ENCODE data around the gene SLC29A1. TPM values are rescaled to one million over a fixed set of nuclear protein-coding genes. Genes with fewer than 3 reads are reported as not detected.

Gene SLC29A1
- total RNA-seq, 1 experiment from 2014 or later = 81.3 TPM

- Mint-ChIP-seq H3K4me1 (ENCODE audit: low read depth, unreplicated experiment) (peaks cover 19% of the 10 kb centered on the region), H3K9me3 (ENCODE audit: unreplicated experiment) (no peaks in the 10 kb centered on the region), H3K27me3 (ENCODE audit: insufficient read depth, unreplicated experiment) (no peaks in the 10 kb centered on the region), H3K36me3 (ENCODE audit: insufficient read depth, unreplicated experiment) (peaks cover 96% of the 10 kb centered on the region), H3K27ac (ENCODE audit: unreplicated experiment) (peak overlapping the region; percentile 2), H3K4me3 (ENCODE audit: unreplicated experiment) (peak overlapping the region; percentile 97)
- ChIA-PET CTCF (no interaction called here), POLR2A (no interaction called here)
- TF ChIP-seq CTCF (IDR thresholded peaks at IDR 0.05; ENCODE audit: insufficient read depth in 1 of 2, low read depth in 1 of 2, low read length in 1 of 2, severe bottlenecking in 1 of 2, unreplicated experiment in 1 of 2) = no peak
- Histone ChIP-seq H3K9me3 (no peaks in the 10 kb centered on the region), H3K4me3 (ENCODE audit: low read depth, low read length) (no peak overlapping the region), H3K27me3 (replicated peaks; ENCODE audit: control insufficient read depth, insufficient read depth, low read length) (no peaks in the 10 kb centered on the region), H3K4me1 (peaks cover 15% of the 10 kb centered on the region), H3K36me3 (ENCODE audit: control insufficient read depth, insufficient read depth, low read length) (peaks cover 14% of the 10 kb centered on the region)
- no TSS peak for BruUV-seq (replicated peaks)
- DNase-seq = no peak
- intact Hi-C loops (cut with micrococcal nuclease; ENCODE audit: unreplicated experiment) = no loop called here
These were observed 26.8 kb downstream of the SLC29A1 start for GRCh38 chr6:44250067-44250717.

GRCh38 chr6:44250718-44251123 lies 27.3 kb downstream of the SLC29A1 start:
- peak overlapping the region; percentile 2 for H3K27ac Mint-ChIP-seq (ENCODE audit: unreplicated experiment)
- H3K4me3 ChIP-seq (ENCODE audit: low read depth, low read length) = no peak overlapping the region
- intact Hi-C loops (cut with micrococcal nuclease; ENCODE audit: unreplicated experiment) = no loop called here
- H3K36me3 ChIP-seq (ENCODE audit: control insufficient read depth, insufficient read depth, low read length) = peaks cover 14% of the 10 kb centered on the region
- no peaks in the 10 kb centered on the region for H3K9me3 ChIP-seq
- H3K4me3 Mint-ChIP-seq (ENCODE audit: unreplicated experiment) = no peak overlapping the region
- TF ChIP-seq CTCF (IDR thresholded peaks at IDR 0.05; ENCODE audit: insufficient read depth in 1 of 2, low read depth in 1 of 2, low read length in 1 of 2, severe bottlenecking in 1 of 2, unreplicated experiment in 1 of 2) = no peak
- no peaks in the 10 kb centered on the region for H3K9me3 Mint-ChIP-seq (ENCODE audit: unreplicated experiment)
- POLR2A ChIA-PET = no interaction called here
- H3K4me1 ChIP-seq = peaks cover 14% of the 10 kb centered on the region
- BruUV-seq (replicated peaks) = no TSS peak
- H3K4me1 Mint-ChIP-seq (ENCODE audit: low read depth, unreplicated experiment) = peaks cover 15% of the 10 kb centered on the region
- no peaks in the 10 kb centered on the region for H3K27me3 ChIP-seq (replicated peaks; ENCODE audit: control insufficient read depth, insufficient read depth, low read length)
- no peaks in the 10 kb centered on the region for H3K27me3 Mint-ChIP-seq (ENCODE audit: insufficient read depth, unreplicated experiment)
- no peak for DNase-seq
- CTCF ChIA-PET = no interaction called here
- H3K36me3 Mint-ChIP-seq (ENCODE audit: insufficient read depth, unreplicated experiment) = peaks cover 100% of the 10 kb centered on the region

GRCh38 chr6:44251576-44252524 lies 28.5 kb downstream of the SLC29A1 start:
- no peak for DNase-seq
- Histone ChIP-seq H3K36me3 (ENCODE audit: control insufficient read depth, insufficient read depth, low read length) (peaks cover 14% of the 10 kb centered on the region), H3K4me1 (peaks cover 14% of the 10 kb centered on the region), H3K9me3 (no peaks in the 10 kb centered on the region), H3K4me3 (ENCODE audit: low read depth, low read length) (no peak overlapping the region), H3K27me3 (replicated peaks; ENCODE audit: control insufficient read depth, insufficient read depth, low read length) (no peaks in the 10 kb centered on the region)
- POLR2A ChIA-PET = no interaction called here
- Mint-ChIP-seq H3K27me3 (ENCODE audit: insufficient read depth, unreplicated experiment) (no peaks in the 10 kb centered on the region), H3K4me1 (ENCODE audit: low read depth, unreplicated experiment) (peaks cover 27% of the 10 kb centered on the region), H3K36me3 (ENCODE audit: insufficient read depth, unreplicated experiment) (peaks cover 100% of the 10 kb centered on the region), H3K27ac (ENCODE audit: unreplicated experiment) (peak overlapping the region; percentile 11), H3K4me3 (ENCODE audit: unreplicated experiment) (no peak overlapping the region), H3K9me3 (ENCODE audit: unreplicated experiment) (no peaks in the 10 kb centered on the region)
- no TSS peak for BruUV-seq (replicated peaks)
- no peak for TF ChIP-seq CTCF (IDR thresholded peaks at IDR 0.05; ENCODE audit: insufficient read depth in 1 of 2, low read depth in 1 of 2, low read length in 1 of 2, severe bottlenecking in 1 of 2, unreplicated experiment in 1 of 2)
- CTCF ChIA-PET = no interaction called here
- intact Hi-C loops (cut with micrococcal nuclease; ENCODE audit: unreplicated experiment) = no loop called here
